ENCODE results near the gene ORAI3.

- TF ChIP-seq GATA2 (IDR thresholded peaks at IDR 0.05; ENCODE audit: low read depth, low read length): no peak
- no peak for TF ChIP-seq GATA3 (IDR thresholded peaks at IDR 0.05; ENCODE audit: low read depth, low read length)
These were observed 52.8 kb downstream of the ORAI3 start for GRCh38 chr16:31001507-31002249.

All from SH-SY5Y (cell line).